A549 (cell line): ENCODE results near the gene EIF2S3B. TPM values are rescaled to one million over a fixed set of nuclear protein-coding genes. Genes with fewer than 3 reads are reported as not detected.

Experiments used
- ATAC-seq, 2 experiments: fragments of 200-7000 bp in 1 of 2; fragments of >200 bp in 1 of 2; cut with Nextera tagmentation in 1 of 2; cut with Tn5 transposase in 1 of 2; 3 replicates each; pipeline versions ENCODE4 v1.8.0 to v1.9.1; 2018 to 2020; ENCODE audit warnings: mild to moderate bottlenecking in 1 of 2, moderate library complexity in 1 of 2
- CTCF ChIA-PET: fragments of 300-600 bp; sonication (Branson Sonifier 250); formaldehyde crosslinking; extraction: SDS; loops from one replicate; lab custom pipeline; 2021; ENCODE audit warnings: antibody characterized with exemption, inconsistent platforms; lab: Yijun Ruan, JAX
- POLR2A ChIA-PET: fragments of 350-600 bp; formaldehyde crosslinking; extraction: SDS; loops from one replicate; lab custom pipeline; 2021; ENCODE audit warnings: antibody characterized with exemption, inconsistent platforms; lab: Yijun Ruan, JAX
- DNase-seq, 2 experiments: peaks; one replicate each; pipeline versions ENCODE4 v3.0.0 to v3.0.0-alpha.2; 2011 to 2016; ENCODE audit warnings: low read depth in 1 of 2, low spot score in 1 of 2
- FAIRE-seq: peaks from 2 replicates; lab custom pipeline; 2011; peaks lifted over from hg19 to GRCh38; lab: Jason Lieb, UNC
- H3K27ac ChIP-seq, 2 experiments: fragments of >200 bp; sonication (Bioruptor Twin); formaldehyde crosslinking; 3 replicates each; pipeline ENCODE4 v1.5.1; 2016 to 2017
- H3K4me1 ChIP-seq: fragments of >200 bp; sonication (Bioruptor Twin); formaldehyde crosslinking; 3 replicates; pipeline ENCODE4 v1.6.1; 2016
- H3K4me2 ChIP-seq: fragments of >200 bp; sonication (Bioruptor Twin); formaldehyde crosslinking; 3 replicates; pipeline ENCODE4 v1.6.1; 2016
- H3K4me3 ChIP-seq: fragments of >200 bp; sonication (Bioruptor Twin); formaldehyde crosslinking; 3 replicates; pipeline ENCODE4 v1.5.1; 2016
- H3K9me3 ChIP-seq: fragments of >200 bp; sonication (Bioruptor Twin); formaldehyde crosslinking; 3 replicates; pipeline ENCODE4 v1.6.1; 2016
- BHLHE40 ChIP-seq: IDR thresholded peaks from 2 replicates; pipeline ENCODE4 v1.6.1; 2012; ENCODE audit warnings: low read depth, low read length, inconsistent platforms
- CBX2 ChIP-seq: fragments of 200-600 bp; sonication (generic); IDR thresholded peaks from 2 replicates; pipeline ENCODE4 v1.6.1; 2016; ENCODE audit warnings: low read depth, mild to moderate bottlenecking, borderline replicate concordance
- CTCF ChIP-seq: fragments of >200 bp; sonication (Bioruptor Twin); formaldehyde crosslinking; IDR thresholded peaks from 3 replicates; pipeline ENCODE4 v1.5.1; 2016
- EHF ChIP-seq: fragments of 250-450 bp; sonication (Bioruptor Pico); IDR thresholded peaks from 2 replicates; pipeline ENCODE4 v1.5.0; 2020; ENCODE audit warnings: mild to moderate bottlenecking
- ELK1 ChIP-seq: fragments of 150-350 bp; IDR thresholded peaks from 2 replicates; pipeline ENCODE4 v1.6.1; 2014; ENCODE audit warnings: low read depth, mild to moderate bottlenecking, low read length
- EP300 ChIP-seq, 2 experiments: fragments of >200 bp; sonication (Bioruptor Twin); formaldehyde crosslinking; IDR thresholded peaks; 2 replicates in 1 of 2; 3 replicates in 1 of 2; pipeline ENCODE4 v1.6.1; 2016 to 2017
- HEYL ChIP-seq: fragments of 250-450 bp; sonication (Bioruptor Pico); IDR thresholded peaks from 2 replicates; pipeline ENCODE4 v1.8.0; 2021; ENCODE audit warnings: mild to moderate bottlenecking, moderate library complexity
- HOXA7 ChIP-seq: fragments of 250-450 bp; sonication (Bioruptor Pico); IDR thresholded peaks from 2 replicates; pipeline ENCODE4 v1.5.0; 2020; ENCODE audit warnings: mild to moderate bottlenecking, moderate library complexity
- HOXB13 ChIP-seq: fragments of 250-450 bp; sonication (Bioruptor Pico); IDR thresholded peaks from 2 replicates; pipeline ENCODE4 v1.5.0; 2020; ENCODE audit warnings: low read depth, mild to moderate bottlenecking, moderate library complexity
- HOXB5 ChIP-seq: fragments of 250-450 bp; sonication (Bioruptor Pico); IDR thresholded peaks from 2 replicates; pipeline ENCODE4 v1.5.0; 2020; ENCODE audit warnings: mild to moderate bottlenecking, moderate library complexity
- JUNB ChIP-seq: fragments of >200 bp; sonication (Bioruptor Twin); formaldehyde crosslinking; IDR thresholded peaks from 2 replicates; pipeline ENCODE4 v1.6.1; 2016
- NPAS2 ChIP-seq: fragments of 250-450 bp; sonication (Bioruptor Pico); IDR thresholded peaks from 2 replicates; pipeline ENCODE4 v1.8.0; 2022; ENCODE audit warnings: mild to moderate bottlenecking, moderate library complexity, borderline replicate concordance
- NR3C1 ChIP-seq: fragments of >200 bp; sonication (Bioruptor Twin); formaldehyde crosslinking; IDR thresholded peaks from 3 replicates; pipeline ENCODE4 v1.6.1; 2017
- PBX3 ChIP-seq: IDR thresholded peaks from 2 replicates; pipeline ENCODE4 v1.6.1; 2012
- RAD21 ChIP-seq, 2 experiments: fragments of >200 bp in 1 of 2; sonication (Bioruptor Twin) in 1 of 2; formaldehyde crosslinking in 1 of 2; IDR thresholded peaks in 1 of 2; conservative IDR thresholded peaks in 1 of 2; 2 replicates in 1 of 2; 3 replicates in 1 of 2; pipeline ENCODE4 v1.6.1; 2012 to 2018; ENCODE audit warnings: inconsistent platforms in 1 of 2
- RARB ChIP-seq: fragments of 250-450 bp; sonication (Bioruptor Pico); IDR thresholded peaks from 2 replicates; pipeline ENCODE4 v1.8.0; 2021; ENCODE audit warnings: mild to moderate bottlenecking, moderate library complexity
- REST ChIP-seq: fragments of 200-600 bp; sonication (generic); IDR thresholded peaks from 2 replicates; pipeline ENCODE4 v1.6.1; 2016; ENCODE audit warnings: antibody characterized with exemption, mild to moderate bottlenecking, moderate library complexity
- TFCP2L1 ChIP-seq: fragments of 250-450 bp; sonication (Bioruptor Pico); IDR thresholded peaks from 2 replicates; pipeline ENCODE4 v1.5.0; 2021; ENCODE audit warnings: mild to moderate bottlenecking
- ZC3H11A ChIP-seq: fragments of 450-650 bp; IDR thresholded peaks from 2 replicates; pipeline ENCODE4 v1.6.1; 2014; ENCODE audit warnings: antibody characterized with exemption, mild to moderate bottlenecking
- ZSCAN20 ChIP-seq: fragments of 250-450 bp; sonication (Bioruptor Pico); IDR thresholded peaks from 2 replicates; pipeline ENCODE4 v1.8.0; 2022; ENCODE audit warnings: mild to moderate bottlenecking, moderate library complexity
- WGBS: methylation state at CpG from one replicate; pipeline ENCODE4 v1.1.6; 2017; ENCODE audit errors: missing lambda C conversion rate; 5-methylcytosine and 5-hydroxymethylcytosine counted together
- polyA plus RNA-seq, 4 experiments: library from polyadenylated mRNA; depleted of rRNA in 3 of 4; stranded (reverse); fragments of >200 nt; fragmentation: RNase III in 1 of 4; extraction: RNeasy Plus Mini Kit Qiagen cat#74134 plus additional on column Dnase treatment in 1 of 4; gene quantifications; 2 replicates in 3 of 4; 3 replicates in 1 of 4; pipeline ENCODE4 v1.2.3, GENCODE V29; 2011 to 2017
- TF ChIP-seq, protein P1 (sequence below): IDR thresholded peaks from 2 replicates; pipeline ENCODE4 v1.6.1; 2012
- TF ChIP-seq, protein P2 (sequence below): fragments of >200 bp; sonication (Bioruptor Twin); formaldehyde crosslinking; IDR thresholded peaks from 3 replicates; pipeline ENCODE4 v1.6.1; 2016
- TF ChIP-seq, protein P3 (sequence below): fragments of 450-650 bp; IDR thresholded peaks from 2 replicates; pipeline ENCODE4 v1.6.1; 2014; ENCODE audit warnings: antibody characterized with exemption

Gene EIF2S3B
- polyA plus RNA-seq, 2 of the 4 experiments (the other 2 are of a cell fraction), result 0.93 to 1.1 TPM

DNA sequence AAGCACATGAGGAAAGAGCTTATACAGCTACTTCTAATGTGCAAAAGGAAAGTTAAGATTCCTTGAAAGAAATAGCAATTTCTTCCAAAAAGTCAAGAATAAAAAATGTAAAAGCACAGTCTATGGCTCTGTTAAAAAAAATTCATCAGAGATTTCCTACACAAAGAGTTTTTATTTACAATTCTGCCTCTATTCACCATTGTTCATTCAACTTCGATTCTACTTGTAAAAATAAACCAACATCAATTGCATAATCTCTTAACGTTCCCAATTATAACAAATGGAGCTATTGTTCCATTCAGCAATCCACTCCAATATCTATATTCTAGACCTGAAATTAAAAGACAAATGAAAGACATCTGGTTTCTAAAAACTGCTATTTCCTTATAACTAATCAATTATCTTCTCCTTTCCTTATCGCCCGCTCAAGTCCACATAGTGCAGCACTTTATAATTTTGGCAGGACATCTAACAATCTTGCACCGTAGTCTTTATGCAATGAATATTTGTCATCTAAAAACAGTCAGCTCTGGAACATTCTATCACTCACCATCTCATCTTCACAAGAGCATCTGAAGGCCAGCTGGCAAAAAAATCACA, 6.2 kb downstream of the EIF2S3B start:
- ChIA-PET POLR2A (no interaction called here), CTCF (interaction anchor here (1.2 kb wide), 1 partner anchor 359 kb away, joined by 3 read pairs; no protein-coding TSS in a partner anchor)
- DNase-seq, result no peak
- Histone ChIP-seq H3K4me1 (no peaks in the 10 kb centered on the region), H3K4me3 (no peak overlapping the region), H3K4me2 (no peak overlapping the region), H3K9me3 (no peaks in the 10 kb centered on the region), H3K27ac (no peak overlapping the region)
- no peak for FAIRE-seq
- TF ChIP-seq, protein P1, sequence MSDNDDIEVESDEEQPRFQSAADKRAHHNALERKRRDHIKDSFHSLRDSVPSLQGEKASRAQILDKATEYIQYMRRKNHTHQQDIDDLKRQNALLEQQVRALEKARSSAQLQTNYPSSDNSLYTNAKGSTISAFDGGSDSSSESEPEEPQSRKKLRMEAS, result no peak
- no peak for TF ChIP-seq NPAS2
- no peak for TF ChIP-seq HOXB13 (CRISPR knock-in tag)
- no peak for TF ChIP-seq HOXA7 (CRISPR knock-in tag)
- TF ChIP-seq, protein P2, sequence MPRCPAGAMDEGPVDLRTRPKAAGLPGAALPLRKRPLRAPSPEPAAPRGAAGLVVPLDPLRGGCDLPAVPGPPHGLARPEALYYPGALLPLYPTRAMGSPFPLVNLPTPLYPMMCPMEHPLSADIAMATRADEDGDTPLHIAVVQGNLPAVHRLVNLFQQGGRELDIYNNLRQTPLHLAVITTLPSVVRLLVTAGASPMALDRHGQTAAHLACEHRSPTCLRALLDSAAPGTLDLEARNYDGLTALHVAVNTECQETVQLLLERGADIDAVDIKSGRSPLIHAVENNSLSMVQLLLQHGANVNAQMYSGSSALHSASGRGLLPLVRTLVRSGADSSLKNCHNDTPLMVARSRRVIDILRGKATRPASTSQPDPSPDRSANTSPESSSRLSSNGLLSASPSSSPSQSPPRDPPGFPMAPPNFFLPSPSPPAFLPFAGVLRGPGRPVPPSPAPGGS, result no peak
- TF ChIP-seq PBX3, result no peak
- no peak for ATAC-seq
- WGBS, result 56% methylated on average over 5 of the region's 5 CpGs

- TF ChIP-seq, protein P1, result no peak
- no peak for TF ChIP-seq TFCP2L1 (CRISPR knock-in tag)
- no peak for TF ChIP-seq ZC3H11A
- TF ChIP-seq REST, result no peak
- no peak for TF ChIP-seq EP300 (IDR thresholded peaks at IDR 0.05)
- TF ChIP-seq CBX2, result no peak
- TF ChIP-seq EHF (CRISPR knock-in tag), result no peak
- no peak for TF ChIP-seq ZSCAN20 (CRISPR knock-in tag)
- TF ChIP-seq HEYL (CRISPR knock-in tag), result no peak
- TF ChIP-seq JUNB, result no peak
- TF ChIP-seq RAD21 (conservative IDR thresholded peaks at IDR 0.05 in 1 of 2, IDR thresholded peaks at IDR 0.05 in 1 of 2), result no peak
- TF ChIP-seq PBX3, result no peak
- no peak for TF ChIP-seq BHLHE40
- no peak for TF ChIP-seq HOXB13 (CRISPR knock-in tag)
- TF ChIP-seq, protein P3, sequence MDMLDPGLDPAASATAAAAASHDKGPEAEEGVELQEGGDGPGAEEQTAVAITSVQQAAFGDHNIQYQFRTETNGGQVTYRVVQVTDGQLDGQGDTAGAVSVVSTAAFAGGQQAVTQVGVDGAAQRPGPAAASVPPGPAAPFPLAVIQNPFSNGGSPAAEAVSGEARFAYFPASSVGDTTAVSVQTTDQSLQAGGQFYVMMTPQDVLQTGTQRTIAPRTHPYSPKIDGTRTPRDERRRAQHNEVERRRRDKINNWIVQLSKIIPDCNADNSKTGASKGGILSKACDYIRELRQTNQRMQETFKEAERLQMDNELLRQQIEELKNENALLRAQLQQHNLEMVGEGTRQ, result no peak
- no peak for TF ChIP-seq HOXB5 (CRISPR knock-in tag)
- no peak for TF ChIP-seq CTCF
- TF ChIP-seq ELK1, result no peak
- TF ChIP-seq NR3C1, result no peak
- no peak for TF ChIP-seq RARB (CRISPR knock-in tag)
- no peak overlapping the region for H3K4me3 ChIP-seq
- POLR2A ChIA-PET, result no interaction called here
- no peak overlapping the region for H3K27ac ChIP-seq
- no peaks in the 10 kb centered on the region for H3K4me1 ChIP-seq
- DNase-seq (no peak), FAIRE-seq (no peak), ATAC-seq (no peak)
- H3K4me2 ChIP-seq, result no peak overlapping the region
- H3K9me3 ChIP-seq, result no peaks in the 10 kb centered on the region
- 17% methylated on average over 4 of the region's 4 CpGs for WGBS
- CTCF ChIA-PET, result no interaction called here
These were observed 7.1 kb downstream of the EIF2S3B start for GRCh38 chr12:10512798-10513197.
